K562 (cell line): ENCODE data around the gene FOXJ3.

Experiments used
- FOXK2 ChIP-seq, 2 experiments: fragments of 450-650 bp; IDR thresholded peaks in 1 of 2; conservative IDR thresholded peaks in 1 of 2; 2 replicates each; pipeline ENCODE4 v1.6.1; 2016; ENCODE audit warnings: low read depth in 2 of 2, mild to moderate bottlenecking in 1 of 2
- HDAC2 ChIP-seq: fragments of 450-650 bp; IDR thresholded peaks from 2 replicates; pipeline ENCODE4 v1.6.1; 2016; ENCODE audit warnings: mild to moderate bottlenecking
- HOXB6 ChIP-seq: fragments of 250-450 bp; sonication (Bioruptor Pico); IDR thresholded peaks from 2 replicates; pipeline ENCODE4 v1.5.1; 2022; ENCODE audit warnings: mild to moderate bottlenecking, borderline replicate concordance
- KDM1A ChIP-seq, 2 experiments: fragments of 450-650 bp; IDR thresholded peaks; 2 replicates each; pipeline ENCODE4 v1.6.1; 2016; ENCODE audit warnings: mild to moderate bottlenecking in 2 of 2
- KDM4B ChIP-seq, 2 experiments: fragments of 450-650 bp in 1 of 2; sonication (generic) in 1 of 2; IDR thresholded peaks; 2 replicates each; pipeline ENCODE4 v1.6.1; 2016 to 2017; ENCODE audit warnings: borderline replicate concordance in 2 of 2, antibody characterized with exemption in 1 of 2, low read depth in 1 of 2, mild to moderate bottlenecking in 1 of 2
- SIN3A ChIP-seq, 2 experiments: fragments of 150-350 bp in 1 of 2; IDR thresholded peaks; 2 replicates each; pipeline ENCODE4 v1.6.1; 2011 to 2016; ENCODE audit warnings: borderline replicate concordance in 2 of 2, low read depth in 2 of 2, low read length in 2 of 2, mild to moderate bottlenecking in 2 of 2, moderate library complexity in 2 of 2; ENCODE audit not compliant: control insufficient read depth in 1 of 2
- SIRT6 ChIP-seq: IDR thresholded peaks from one replicate; pipeline ENCODE4 v1.6.1; 2012; ENCODE audit warnings: low read depth, mild to moderate bottlenecking, control low read depth, inconsistent platforms, low read length, moderate library complexity
- TGIF2 ChIP-seq: sonication (generic); formaldehyde crosslinking; IDR thresholded peaks from 2 replicates; pipeline ENCODE4 v1.8.1; 2022; ENCODE audit warnings: mild to moderate bottlenecking, missing genetic modification reagents, moderate library complexity
- ZNF384 ChIP-seq: IDR thresholded peaks from 2 replicates; pipeline ENCODE4 v1.6.1; 2012; ENCODE audit warnings: low read depth, low read length, improper control_type of control experiment
- TF ChIP-seq, protein P1 (sequence below): fragments of 250-450 bp; sonication (Bioruptor Pico); IDR thresholded peaks from 2 replicates; pipeline ENCODE4 v1.4.0; 2020; ENCODE audit warnings: mild to moderate bottlenecking, moderate library complexity, borderline replicate concordance
- TF ChIP-seq, protein P2 (sequence below): fragments of 150-350 bp; IDR thresholded peaks from 2 replicates; pipeline ENCODE4 v1.6.1; 2014; ENCODE audit warnings: low read depth, mild to moderate bottlenecking, low read length, borderline replicate concordance

DNA sequence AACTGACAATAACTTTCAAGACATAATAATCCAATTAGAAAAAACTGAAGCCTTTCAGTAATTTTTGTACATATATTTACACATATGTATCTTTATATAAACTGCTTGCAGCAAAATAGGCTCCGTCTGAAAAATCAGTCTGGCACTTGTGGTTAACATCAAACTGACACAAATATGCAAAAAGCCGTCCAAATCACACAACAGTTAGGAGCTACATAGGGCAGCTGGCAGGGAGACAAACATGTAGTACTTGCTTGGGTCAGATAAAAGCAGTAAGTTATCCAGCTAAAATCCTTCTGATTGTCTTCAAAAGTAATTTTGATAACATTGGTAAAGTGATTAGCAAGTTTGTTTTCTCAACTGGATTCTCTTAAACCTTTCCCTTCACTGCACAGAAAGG is 155.8 kb downstream of the FOXJ3 start:
- no peak for TF ChIP-seq TGIF2 (CRISPR knock-in tag)
- TF ChIP-seq, protein P1, sequence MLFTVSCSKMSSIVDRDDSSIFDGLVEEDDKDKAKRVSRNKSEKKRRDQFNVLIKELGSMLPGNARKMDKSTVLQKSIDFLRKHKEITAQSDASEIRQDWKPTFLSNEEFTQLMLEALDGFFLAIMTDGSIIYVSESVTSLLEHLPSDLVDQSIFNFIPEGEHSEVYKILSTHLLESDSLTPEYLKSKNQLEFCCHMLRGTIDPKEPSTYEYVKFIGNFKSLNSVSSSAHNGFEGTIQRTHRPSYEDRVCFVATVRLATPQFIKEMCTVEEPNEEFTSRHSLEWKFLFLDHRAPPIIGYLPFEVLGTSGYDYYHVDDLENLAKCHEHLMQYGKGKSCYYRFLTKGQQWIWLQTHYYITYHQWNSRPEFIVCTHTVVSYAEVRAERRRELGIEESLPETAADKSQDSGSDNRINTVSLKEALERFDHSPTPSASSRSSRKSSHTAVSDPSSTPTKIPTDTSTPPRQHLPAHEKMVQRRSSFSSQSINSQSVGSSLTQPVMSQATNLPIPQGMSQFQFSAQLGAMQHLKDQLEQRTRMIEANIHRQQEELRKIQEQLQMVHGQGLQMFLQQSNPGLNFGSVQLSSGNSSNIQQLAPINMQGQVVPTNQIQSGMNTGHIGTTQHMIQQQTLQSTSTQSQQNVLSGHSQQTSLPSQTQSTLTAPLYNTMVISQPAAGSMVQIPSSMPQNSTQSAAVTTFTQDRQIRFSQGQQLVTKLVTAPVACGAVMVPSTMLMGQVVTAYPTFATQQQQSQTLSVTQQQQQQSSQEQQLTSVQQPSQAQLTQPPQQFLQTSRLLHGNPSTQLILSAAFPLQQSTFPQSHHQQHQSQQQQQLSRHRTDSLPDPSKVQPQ (CRISPR knock-in tag): no peak
- no peak for TF ChIP-seq ZNF384
- no peak for TF ChIP-seq HDAC2
- TF ChIP-seq SIRT6: no peak
- TF ChIP-seq KDM1A (IDR thresholded peaks at IDR 0.05): no peak
- no peak for TF ChIP-seq HOXB6 (CRISPR knock-in tag)
- no peak for TF ChIP-seq FOXK2 (conservative IDR thresholded peaks at IDR 0.05 in 1 of 2, IDR thresholded peaks at IDR 0.05 in 1 of 2; ENCODE audit: low read depth in 2 of 2)
- TF ChIP-seq, protein P2, sequence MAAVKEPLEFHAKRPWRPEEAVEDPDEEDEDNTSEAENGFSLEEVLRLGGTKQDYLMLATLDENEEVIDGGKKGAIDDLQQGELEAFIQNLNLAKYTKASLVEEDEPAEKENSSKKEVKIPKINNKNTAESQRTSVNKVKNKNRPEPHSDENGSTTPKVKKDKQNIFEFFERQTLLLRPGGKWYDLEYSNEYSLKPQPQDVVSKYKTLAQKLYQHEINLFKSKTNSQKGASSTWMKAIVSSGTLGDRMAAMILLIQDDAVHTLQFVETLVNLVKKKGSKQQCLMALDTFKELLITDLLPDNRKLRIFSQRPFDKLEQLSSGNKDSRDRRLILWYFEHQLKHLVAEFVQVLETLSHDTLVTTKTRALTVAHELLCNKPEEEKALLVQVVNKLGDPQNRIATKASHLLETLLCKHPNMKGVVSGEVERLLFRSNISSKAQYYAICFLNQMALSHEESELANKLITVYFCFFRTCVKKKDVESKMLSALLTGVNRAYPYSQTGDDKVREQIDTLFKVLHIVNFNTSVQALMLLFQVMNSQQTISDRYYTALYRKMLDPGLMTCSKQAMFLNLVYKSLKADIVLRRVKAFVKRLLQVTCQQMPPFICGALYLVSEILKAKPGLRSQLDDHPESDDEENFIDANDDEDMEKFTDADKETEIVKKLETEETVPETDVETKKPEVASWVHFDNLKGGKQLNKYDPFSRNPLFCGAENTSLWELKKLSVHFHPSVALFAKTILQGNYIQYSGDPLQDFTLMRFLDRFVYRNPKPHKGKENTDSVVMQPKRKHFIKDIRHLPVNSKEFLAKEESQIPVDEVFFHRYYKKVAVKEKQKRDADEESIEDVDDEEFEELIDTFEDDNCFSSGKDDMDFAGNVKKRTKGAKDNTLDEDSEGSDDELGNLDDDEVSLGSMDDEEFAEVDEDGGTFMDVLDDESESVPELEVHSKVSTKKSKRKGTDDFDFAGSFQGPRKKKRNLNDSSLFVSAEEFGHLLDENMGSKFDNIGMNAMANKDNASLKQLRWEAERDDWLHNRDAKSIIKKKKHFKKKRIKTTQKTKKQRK: no peak
- TF ChIP-seq SIN3A (IDR thresholded peaks at IDR 0.05; ENCODE audit: borderline replicate concordance in 2 of 2, control insufficient read depth in 1 of 2, low read depth in 2 of 2, low read length in 2 of 2): no peak
- no peak for TF ChIP-seq KDM4B (IDR thresholded peaks at IDR 0.05; ENCODE audit: borderline replicate concordance in 2 of 2, low read depth in 1 of 2)
